ENCODE measurements around the gene STAC. TPM values are rescaled to one million over a fixed set of nuclear protein-coding genes. Genes with fewer than 3 reads are reported as not detected.

The STAC gene
- total and polyA plus RNA-seq, 2 donors from 2014 or later, result 3.2 to 6.2 TPM

GRCh38 chr3:36397841-36398240, 17.5 kb downstream of the STAC start:
- Histone ChIP-seq H3K9me3 (ENCODE audit: control insufficient read depth in 2 of 3, insufficient read depth in 1 of 3, low read length in 3 of 3) (no peaks in the 10 kb centered on the region), H3K27me3 (ENCODE audit: control insufficient read depth, insufficient read depth, low read length) (no peaks in the 10 kb centered on the region), H3K36me3 (ENCODE audit: control insufficient read depth in 2 of 3, insufficient read depth in 3 of 3, low read length in 3 of 3) (no peaks in the 10 kb centered on the region), H3K4me3 (ENCODE audit: low read length in 3 of 3) (no peak overlapping the region), H3K27ac (ENCODE audit: low read depth in 2 of 2, low read length in 2 of 2) (no peak overlapping the region), H3K9ac (ENCODE audit: low read length in 3 of 3) (no peak overlapping the region), H3K4me1 (ENCODE audit: control insufficient read depth in 2 of 3, insufficient read depth in 2 of 3, low read depth in 1 of 3, low read length in 3 of 3) (no peaks in the 10 kb centered on the region)
- intact Hi-C loops (cut with DNase I), result no loop called here
- DNase-seq (no peak), FAIRE-seq (no peak)
- no peak for TF ChIP-seq CTCF (IDR thresholded peaks at IDR 0.05; ENCODE audit: borderline replicate concordance, extremely low read depth, insufficient read depth)

GRCh38 chr3:36399933-36400332, 19.6 kb downstream of the STAC start:
- no peak overlapping the region for H3K4me3 ChIP-seq (ENCODE audit: low read length in 3 of 3)
- DNase-seq (no peak), FAIRE-seq (no peak)
- H3K9ac ChIP-seq (ENCODE audit: low read length in 3 of 3), result no peak overlapping the region
- H3K9me3 ChIP-seq (ENCODE audit: control insufficient read depth in 2 of 3, insufficient read depth in 1 of 3, low read length in 3 of 3), result no peaks in the 10 kb centered on the region
- H3K36me3 ChIP-seq (ENCODE audit: control insufficient read depth in 2 of 3, insufficient read depth in 3 of 3, low read length in 3 of 3), result no peaks in the 10 kb centered on the region
- H3K4me1 ChIP-seq (ENCODE audit: control insufficient read depth in 2 of 3, insufficient read depth in 2 of 3, low read depth in 1 of 3, low read length in 3 of 3), result no peaks in the 10 kb centered on the region
- H3K27me3 ChIP-seq (ENCODE audit: control insufficient read depth, insufficient read depth, low read length), result no peaks in the 10 kb centered on the region
- no peak for TF ChIP-seq CTCF (IDR thresholded peaks at IDR 0.05; ENCODE audit: borderline replicate concordance, extremely low read depth, insufficient read depth)
- no peak overlapping the region for H3K27ac ChIP-seq (ENCODE audit: low read depth in 2 of 2, low read length in 2 of 2)
- intact Hi-C loops (cut with DNase I), result no loop called here

- H3K27me3 ChIP-seq (ENCODE audit: control insufficient read depth, insufficient read depth, low read length), result no peaks in the 10 kb centered on the region
- no peak overlapping the region for H3K27ac ChIP-seq (ENCODE audit: low read depth in 2 of 2, low read length in 2 of 2)
- FAIRE-seq, result no peak
- no peak overlapping the region for H3K4me3 ChIP-seq (ENCODE audit: low read length in 3 of 3)
- no peaks in the 10 kb centered on the region for H3K9me3 ChIP-seq (ENCODE audit: control insufficient read depth in 2 of 3, insufficient read depth in 1 of 3, low read length in 3 of 3)
- intact Hi-C loops (cut with DNase I), result no loop called here
- DNase-seq, result no peak
- no peak for TF ChIP-seq CTCF (IDR thresholded peaks at IDR 0.05; ENCODE audit: borderline replicate concordance, extremely low read depth, insufficient read depth)
- H3K9ac ChIP-seq (ENCODE audit: low read length in 3 of 3), result no peak overlapping the region
- no peaks in the 10 kb centered on the region for H3K4me1 ChIP-seq (ENCODE audit: control insufficient read depth in 2 of 3, insufficient read depth in 2 of 3, low read depth in 1 of 3, low read length in 3 of 3)
- H3K36me3 ChIP-seq (ENCODE audit: control insufficient read depth in 2 of 3, insufficient read depth in 3 of 3, low read length in 3 of 3), result no peaks in the 10 kb centered on the region
Observed at GRCh38 chr3:36401056-36401455, 20.8 kb downstream of the STAC start.

- Histone ChIP-seq H3K9me3 (ENCODE audit: control insufficient read depth in 2 of 3, insufficient read depth in 1 of 3, low read length in 3 of 3) (no peaks in the 10 kb centered on the region), H3K27ac (ENCODE audit: low read depth in 2 of 2, low read length in 2 of 2) (no peak overlapping the region), H3K27me3 (ENCODE audit: control insufficient read depth, insufficient read depth, low read length) (no peaks in the 10 kb centered on the region), H3K4me1 (ENCODE audit: control insufficient read depth in 2 of 3, insufficient read depth in 2 of 3, low read depth in 1 of 3, low read length in 3 of 3) (no peaks in the 10 kb centered on the region), H3K9ac (ENCODE audit: low read length in 3 of 3) (no peak overlapping the region), H3K36me3 (ENCODE audit: control insufficient read depth in 2 of 3, insufficient read depth in 3 of 3, low read length in 3 of 3) (no peaks in the 10 kb centered on the region), H3K4me3 (ENCODE audit: low read length in 3 of 3) (no peak overlapping the region)
- intact Hi-C loops (cut with DNase I), result no loop called here
- FAIRE-seq (no peak), DNase-seq (no peak)
- TF ChIP-seq CTCF (IDR thresholded peaks at IDR 0.05; ENCODE audit: borderline replicate concordance, extremely low read depth, insufficient read depth), result no peak
Observed at GRCh38 chr3:36403661-36404060, 23.4 kb downstream of the STAC start.
